ENCODE results near the gene NUS1. TPM values are rescaled to one million over a fixed set of nuclear protein-coding genes. Genes with fewer than 3 reads are reported as not detected.
"Not testable (repeated sequence)": the region's sequence is repeated elsewhere in the genome, so short reads cannot be mapped to it uniquely, and the experiment has no call there.

The NUS1 gene
- polyA plus RNA-seq, 1 experiment = 6.3 TPM

GRCh38 chr6:117653949-117654348 lies 21.3 kb upstream of the NUS1 start:
- TF ChIP-seq CTCF (IDR thresholded peaks at IDR 0.05; ENCODE audit: insufficient read depth, low read depth, low read length) = no peak
- DNase-seq (ENCODE audit: low read depth) = no peak
- POLR2A ChIA-PET = no interaction called here

GRCh38 chr6:117655380-117655779 lies 19.9 kb upstream of the NUS1 start:
- CTCF ChIA-PET = no interaction called here
- Histone ChIP-seq H3K36me3 (ENCODE audit: control insufficient read depth, insufficient read depth, low read length) (no peaks in the 10 kb centered on the region), H3K27me3 (ENCODE audit: control insufficient read depth, insufficient read depth, low read length) (no peaks in the 10 kb centered on the region), H3K4me3 (ENCODE audit: low read depth, low read length) (no peak overlapping the region)
- no peak for TF ChIP-seq CTCF (IDR thresholded peaks at IDR 0.05; ENCODE audit: insufficient read depth, low read depth, low read length)
- DNase-seq (ENCODE audit: low read depth) = no peak
- POLR2A ChIA-PET = no interaction called here

More at GRCh38 chr6:117653949-117654348, 21.3 kb upstream of the NUS1 start:
- Histone ChIP-seq H3K36me3 (ENCODE audit: control insufficient read depth, insufficient read depth, low read length) (no peaks in the 10 kb centered on the region), H3K27me3 (ENCODE audit: control insufficient read depth, insufficient read depth, low read length) (no peaks in the 10 kb centered on the region), H3K4me3 (ENCODE audit: low read depth, low read length) (no peak overlapping the region)
- CTCF ChIA-PET = no interaction called here

- CTCF ChIA-PET = no interaction called here
- Histone ChIP-seq H3K27me3 (ENCODE audit: control insufficient read depth, insufficient read depth, low read length) (no peaks in the 10 kb centered on the region), H3K4me3 (ENCODE audit: low read depth, low read length) (no peak overlapping the region), H3K36me3 (ENCODE audit: control insufficient read depth, insufficient read depth, low read length) (no peaks in the 10 kb centered on the region)
- no peak for DNase-seq (ENCODE audit: low read depth)
- no peak for TF ChIP-seq CTCF (IDR thresholded peaks at IDR 0.05; ENCODE audit: insufficient read depth, low read depth, low read length)
- POLR2A ChIA-PET = no interaction called here
Measured at GRCh38 chr6:117666881-117667280, 8.4 kb upstream of the NUS1 start.

GRCh38 chr6:117668736-117669135 lies 6.5 kb upstream of the NUS1 start:
- H3K4me3 ChIP-seq (ENCODE audit: low read depth, low read length) = no peak overlapping the region
- no peak for DNase-seq (ENCODE audit: low read depth)
- POLR2A ChIA-PET = no interaction called here
- no peaks in the 10 kb centered on the region for H3K36me3 ChIP-seq (ENCODE audit: control insufficient read depth, insufficient read depth, low read length)
- no peak for TF ChIP-seq CTCF (IDR thresholded peaks at IDR 0.05; ENCODE audit: insufficient read depth, low read depth, low read length)
- CTCF ChIA-PET = no interaction called here
- no peaks in the 10 kb centered on the region for H3K27me3 ChIP-seq (ENCODE audit: control insufficient read depth, insufficient read depth, low read length)

- DNase-seq (ENCODE audit: low read depth) = no peak
- H3K27me3 ChIP-seq (ENCODE audit: control insufficient read depth, insufficient read depth, low read length) = no peaks in the 10 kb centered on the region
- TF ChIP-seq CTCF (IDR thresholded peaks at IDR 0.05; ENCODE audit: insufficient read depth, low read depth, low read length) = no peak
- POLR2A ChIA-PET = no interaction called here
- peak overlapping the region; percentile 87 for H3K4me3 ChIP-seq (ENCODE audit: low read depth, low read length)
- H3K36me3 ChIP-seq (ENCODE audit: control insufficient read depth, insufficient read depth, low read length) = no peaks in the 10 kb centered on the region
- CTCF ChIA-PET = no interaction called here
Measured at GRCh38 chr6:117674503-117674902, 766 bp upstream of the NUS1 start.

- H3K4me3 ChIP-seq (ENCODE audit: low read depth, low read length) = peak overlapping the region; percentile 87
- H3K36me3 ChIP-seq (ENCODE audit: control insufficient read depth, insufficient read depth, low read length); DNase-seq (ENCODE audit: low read depth); POLR2A ChIA-PET; H3K27me3 ChIP-seq (ENCODE audit: control insufficient read depth, insufficient read depth, low read length): not testable (repeated sequence)
- CTCF ChIA-PET = interaction anchor here (0.5 kb wide), 1 partner anchor 119 kb away, joined by 3 read pairs; no protein-coding TSS in a partner anchor
Measured at GRCh38 chr6:117675658-117676301, 511 bp downstream of the NUS1 start.
